Upper lobe of left lung (tissue), 4 donors: ENCODE measurements around the gene ZFHX3.

Experiments used
- CTCF ChIP-seq, 6 experiments: fragments of 450-650 bp in 4 of 6; fragments of 200-600 bp in 2 of 6; sonication (generic) in 2 of 6; IDR thresholded peaks; one replicate each; pipeline ENCODE4 v1.5.1; 2016 to 2019; ENCODE audit warnings: antibody characterized with exemption in 6 of 6
- EP300 ChIP-seq, 4 donors: sonication (generic); formaldehyde crosslinking; IDR thresholded peaks; one replicate each; pipeline ENCODE4 v1.5.1; 2017; ENCODE audit warnings: antibody characterized with exemption in 4 of 4, control low read depth in 2 of 4
- POLR2A ChIP-seq, 4 donors: fragments of 450-650 bp; IDR thresholded peaks; one replicate each; pipeline ENCODE4 v1.5.1; 2016 to 2017; ENCODE audit warnings: antibody characterized with exemption in 4 of 4, mild to moderate bottlenecking in 2 of 4
- POLR2AphosphoS5 ChIP-seq, 2 donors: sonication (generic); formaldehyde crosslinking; IDR thresholded peaks; one replicate each; pipeline ENCODE4 v1.5.1; 2017; ENCODE audit warnings: antibody characterized with exemption in 2 of 2

DNA sequence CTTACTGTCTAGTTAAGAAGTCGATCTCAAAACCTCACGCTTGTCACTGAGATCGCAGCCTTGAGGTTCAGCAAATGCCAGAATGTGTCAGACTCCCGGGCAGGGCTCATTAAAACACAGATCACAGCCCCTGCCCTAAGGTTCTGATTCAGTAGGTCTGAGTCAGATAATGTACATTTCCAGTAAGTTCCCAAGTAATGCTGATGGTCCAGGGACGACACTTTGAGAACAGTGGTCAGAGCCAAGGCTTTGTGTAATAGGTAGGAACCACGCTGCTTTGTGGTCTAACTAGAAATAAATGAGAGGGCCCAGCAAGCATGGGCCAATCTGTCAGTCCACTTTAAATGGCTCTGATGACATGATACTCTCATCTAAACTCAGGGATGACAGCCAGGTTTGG lies 228.6 kb downstream of the ZFHX3 start:
- TF ChIP-seq CTCF (IDR thresholded peaks at IDR 0.05), result no peak
- TF ChIP-seq POLR2A (IDR thresholded peaks at IDR 0.05), result no peak
- TF ChIP-seq EP300 (IDR thresholded peaks at IDR 0.05), result no peak
- no peak for TF ChIP-seq POLR2AphosphoS5 (IDR thresholded peaks at IDR 0.05)
